HepG2 (cell line): ENCODE results near the gene CRIM1. TPM values are rescaled to one million over a fixed set of nuclear protein-coding genes. Genes with fewer than 3 reads are reported as not detected.

ENCODE experiments used
- ARID3A ChIP-seq: IDR thresholded peaks from 2 replicates; pipeline ENCODE4 v1.6.1; 2012; ENCODE audit warnings: low read depth, low read length, improper control_type of control experiment
- ARID4A ChIP-seq: sonication (generic); formaldehyde crosslinking; IDR thresholded peaks from 2 replicates; pipeline ENCODE4 v1.5.0; 2020; ENCODE audit warnings: mild to moderate bottlenecking, missing genetic modification reagents, borderline replicate concordance
- FOXK1 ChIP-seq: sonication (generic); formaldehyde crosslinking; IDR thresholded peaks from 2 replicates; pipeline ENCODE4 v1.4.0; 2020; ENCODE audit warnings: low read depth, missing genetic modification reagents, borderline replicate concordance
- HMGXB3 ChIP-seq: sonication (generic); formaldehyde crosslinking; IDR thresholded peaks from 2 replicates; pipeline ENCODE4 v1.4.0; 2020; ENCODE audit warnings: missing genetic modification reagents, borderline replicate concordance
- HOXA7 ChIP-seq: sonication (generic); formaldehyde crosslinking; IDR thresholded peaks from 2 replicates; pipeline ENCODE4 v1.8.1; 2022; ENCODE audit warnings: mild to moderate bottlenecking, missing genetic modification reagents, moderate library complexity
- IKZF1 ChIP-seq: fragments of 450-650 bp; IDR thresholded peaks from 2 replicates; pipeline ENCODE4 v1.7.1; 2016
- MYPOP ChIP-seq: sonication (generic); formaldehyde crosslinking; IDR thresholded peaks from 2 replicates; pipeline ENCODE4 v1.8.1; 2023; ENCODE audit warnings: mild to moderate bottlenecking, moderate library complexity, missing genetic modification reagents
- ONECUT2 ChIP-seq: sonication (generic); formaldehyde crosslinking; IDR thresholded peaks from 2 replicates; pipeline ENCODE4 v1.4.0; 2020; ENCODE audit warnings: missing genetic modification reagents
- PRPF4 ChIP-seq: fragments of 200-400 bp; formaldehyde crosslinking; IDR thresholded peaks from 2 replicates; pipeline ENCODE4 v1.6.1; 2016; ENCODE audit warnings: low read length, low read depth; ENCODE audit not compliant: poor library complexity, severe bottlenecking
- SETDB1 ChIP-seq: sonication (generic); formaldehyde crosslinking; IDR thresholded peaks from 2 replicates; pipeline ENCODE4 v1.5.1; 2020; ENCODE audit warnings: missing genetic modification reagents, mild to moderate bottlenecking, borderline replicate concordance
- ZMAT5 ChIP-seq: sonication (generic); formaldehyde crosslinking; IDR thresholded peaks from 2 replicates; pipeline ENCODE4 v1.5.0; 2020; ENCODE audit warnings: mild to moderate bottlenecking, low read depth, missing genetic modification reagents, borderline replicate concordance
- ZMYM2 ChIP-seq: sonication (generic); formaldehyde crosslinking; IDR thresholded peaks from 2 replicates; pipeline ENCODE4 v1.8.0; 2022; ENCODE audit warnings: mild to moderate bottlenecking, missing genetic modification reagents
- ZNF160 ChIP-seq: sonication (generic); formaldehyde crosslinking; IDR thresholded peaks from 2 replicates; pipeline ENCODE4 v1.8.0; 2022; ENCODE audit warnings: mild to moderate bottlenecking, inconsistent platforms, missing genetic modification reagents
- ZNF589 ChIP-seq: sonication (generic); formaldehyde crosslinking; conservative IDR thresholded peaks from 2 replicates; pipeline ENCODE4 v1.8.0; 2022; ENCODE audit warnings: mild to moderate bottlenecking, moderate library complexity, missing genetic modification reagents
- ZNF614 ChIP-seq: IDR thresholded peaks from 2 replicates; pipeline ENCODE4 v1.6.1; 2018; ENCODE audit warnings: missing biosample characterization, missing genetic modification reagents, inconsistent platforms, borderline replicate concordance
- polyA plus RNA-seq, 8 experiments: library from polyadenylated mRNA; depleted of rRNA in 3 of 8; stranded (reverse) in 7 of 8; unstranded in 1 of 8; fragments of >200 nt; fragmentation: Illumina TruSeq in 4 of 8; extraction: Trizol in 4 of 8; gene quantifications; 2 replicates each; pipeline versions ENCODE4 v1.2.1 to v1.2.3, GENCODE V29; 2011 to 2016; ENCODE audit warnings: low read depth in 4 of 8, missing spikeins in 1 of 8, mixed read lengths in 1 of 8; ENCODE audit not compliant: insufficient read depth in 1 of 8
- total RNA-seq, 5 experiments: library from RNA; depleted of rRNA; stranded (reverse); fragments of >200 nt; fragmentation: Illumina TruSeq; extraction: Trizol; gene quantifications; 2 replicates each; pipeline ENCODE4 v1.2.3, GENCODE V29; 2016; ENCODE audit warnings: low read depth in 1 of 5

The CRIM1 gene
- total and polyA plus RNA-seq, 2 of the 13 experiments (the other 11 are each of a cell fraction or from before 2014, with no cell fraction given), result 39.1 to 69.9 TPM

GRCh38 chr2:36380624-36381481 is 25.3 kb downstream of the CRIM1 start (continued):
- no peak for TF ChIP-seq HOXA7 (CRISPR knock-in tag)
- peak; percentile 28; the same call in 1 of the 2 replicates for TF ChIP-seq ARID3A
- peak; percentile 89; the same call in 1 of the 2 replicates for TF ChIP-seq ZNF614 (CRISPR knock-in tag)
- TF ChIP-seq MYPOP, result peak; percentile 69; the same call in 1 of the 2 replicates
- TF ChIP-seq PRPF4, result peak; percentile 70
- 0 out of 2 replicates have a peak, but pooled peaks have one; percentile 80 for TF ChIP-seq HMGXB3 (CRISPR knock-in tag)
- peak; percentile 94 for TF ChIP-seq ZMYM2 (CRISPR knock-in tag)
- TF ChIP-seq ZNF589 (CRISPR knock-in tag), result peak; percentile 62; the same call in 1 of the 2 replicates
- no peak for TF ChIP-seq ZMAT5
- TF ChIP-seq ONECUT2 (CRISPR knock-in tag), result peak; percentile 29; the same call in 1 of the 2 replicates
- TF ChIP-seq SETDB1 (CRISPR knock-in tag), result peak; percentile 46; the same call in 1 of the 2 replicates
- TF ChIP-seq ARID4A (CRISPR knock-in tag), result peak; percentile 93
- peak; percentile 82 for TF ChIP-seq ZNF160 (CRISPR knock-in tag)
- TF ChIP-seq IKZF1, result no peak
- TF ChIP-seq FOXK1 (CRISPR knock-in tag), result peak; percentile 86
